Measurements from ENCODE around the gene ZNF451. TPM values are rescaled to one million over a fixed set of nuclear protein-coding genes. Genes with fewer than 3 reads are reported as not detected.

ZNF451 gene
- total and polyA plus RNA-seq, 2 donors (not counting 1 experiment from before 2014, with no cell fraction given): 25.9 to 86.3 TPM

DNA sequence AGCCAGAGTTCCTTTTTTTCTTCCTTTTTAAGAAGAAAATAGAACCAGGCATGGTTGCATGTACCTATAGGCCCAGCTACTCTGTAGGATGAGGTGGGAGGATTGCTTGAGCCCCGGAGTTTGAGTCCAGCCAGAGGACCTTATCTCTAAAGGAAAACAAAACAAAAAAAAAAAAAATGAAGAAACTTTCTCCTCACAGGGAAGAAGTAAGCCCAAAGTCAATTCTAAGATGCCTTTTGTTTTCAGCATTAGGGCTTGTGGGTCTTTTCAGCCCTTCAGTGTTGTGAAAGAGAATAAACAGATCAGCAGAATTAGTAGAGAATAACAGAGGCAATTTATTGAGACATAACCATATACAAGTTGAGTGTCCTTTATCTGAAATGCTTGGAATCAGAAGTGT is 26.8 kb downstream of the ZNF451 start:
- Histone ChIP-seq H3K4me2 (replicated peaks; ENCODE audit: low read depth, low read length, poor library complexity, severe bottlenecking) (no peak overlapping the region), H3K4me3 (ENCODE audit: control extremely low read depth in 1 of 5, extremely low read depth in 1 of 5, insufficient read depth in 1 of 5, low read depth in 2 of 5, low read length in 4 of 5) (no peak overlapping the region), H3K79me2 (ENCODE audit: control insufficient read depth, insufficient read depth, low read length) (peaks cover 61% of the 10 kb centered on the region), H3K4me1 (ENCODE audit: control insufficient read depth in 2 of 2, insufficient read depth in 2 of 2, low read length in 2 of 2) (no peaks in the 10 kb centered on the region), H2AFZ (ENCODE audit: insufficient read depth, low read depth, low read length, poor library complexity, severe bottlenecking) (no peak overlapping the region), H3K27me3 (replicated peaks in 1 of 4; ENCODE audit: control extremely low read depth in 1 of 4, control insufficient read depth in 3 of 4, insufficient read depth in 4 of 4, low read length in 3 of 4) (no peaks in the 10 kb centered on the region), H3K27ac (ENCODE audit: low read length in 2 of 2) (no peak overlapping the region), H4K20me1 (ENCODE audit: control insufficient read depth, insufficient read depth, low read length, poor library complexity, severe bottlenecking) (peaks cover 35% of the 10 kb centered on the region), H3K9ac (ENCODE audit: low read length) (no peak overlapping the region), H3K9me3 (ENCODE audit: control extremely low read depth in 1 of 3, control insufficient read depth in 2 of 3, insufficient read depth in 1 of 3, low read length in 2 of 3) (no peaks in the 10 kb centered on the region), H3K36me3 (replicated peaks in 1 of 2; ENCODE audit: control extremely low read depth in 1 of 2, control insufficient read depth in 1 of 2, extremely low read depth in 1 of 2, insufficient read depth in 2 of 2, low read length in 1 of 2) (peaks cover 0 to 2% of the 10 kb centered on the region in 2 experiments)
- intact Hi-C loops (cut with micrococcal nuclease): no loop called here
- DNase-seq (no peak), ATAC-seq (ENCODE audit: low read depth) (no peak)
- POLR2A ChIA-PET: no interaction called here
- Mint-ChIP-seq H3K4me1 (peaks cover 10% of the 10 kb centered on the region), H3K27ac (no peak overlapping the region), H3K4me3 (no peak overlapping the region), H3K27me3 (no peaks in the 10 kb centered on the region), H3K9me3 (ENCODE audit: insufficient read depth) (no peaks in the 10 kb centered on the region)
- no CpG with 5 or more reads among the region's 1 CpG for WGBS (ENCODE audit: insufficient coverage)
- no peak for TF ChIP-seq EZH2 (IDR thresholded peaks at IDR 0.05; ENCODE audit: borderline replicate concordance, insufficient read depth, low read depth, low read length, poor library complexity, severe bottlenecking)
- TF ChIP-seq CTCF (IDR thresholded peaks at IDR 0.05): no peak
- CTCF ChIA-PET: no interaction called here

DNA sequence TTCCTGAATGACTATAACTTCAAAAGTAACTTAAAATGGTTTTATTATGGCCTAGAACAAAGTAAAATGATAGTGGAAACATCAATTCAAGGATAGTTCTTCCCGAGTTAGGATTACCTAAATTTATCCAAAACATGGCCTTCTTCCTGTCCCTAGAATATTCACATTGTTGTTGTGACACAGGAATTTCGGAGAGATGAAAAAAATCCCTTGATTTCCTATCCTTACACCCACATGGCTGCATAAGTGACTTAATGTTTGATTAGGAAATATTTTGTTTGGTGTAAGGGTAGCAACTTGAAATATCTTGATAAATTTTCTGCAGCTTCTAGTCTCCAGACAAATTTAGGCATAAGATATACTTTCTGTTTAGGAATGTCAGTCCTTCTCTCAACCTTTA is 27.8 kb downstream of the ZNF451 start:
- Mint-ChIP-seq H3K4me1 (peaks cover 13% of the 10 kb centered on the region), H3K27me3 (no peaks in the 10 kb centered on the region), H3K27ac (no peak overlapping the region), H3K4me3 (no peak overlapping the region), H3K9me3 (ENCODE audit: insufficient read depth) (no peaks in the 10 kb centered on the region)
- Histone ChIP-seq H2AFZ (ENCODE audit: insufficient read depth, low read depth, low read length, poor library complexity, severe bottlenecking) (no peak overlapping the region), H3K9ac (ENCODE audit: low read length) (no peak overlapping the region), H3K79me2 (ENCODE audit: control insufficient read depth, insufficient read depth, low read length) (peaks cover 52% of the 10 kb centered on the region), H3K27me3 (replicated peaks in 1 of 4; ENCODE audit: control extremely low read depth in 1 of 4, control insufficient read depth in 3 of 4, insufficient read depth in 4 of 4, low read length in 3 of 4) (no peaks in the 10 kb centered on the region), H3K4me3 (ENCODE audit: control extremely low read depth in 1 of 5, extremely low read depth in 1 of 5, insufficient read depth in 1 of 5, low read depth in 2 of 5, low read length in 4 of 5) (no peak overlapping the region), H3K36me3 (replicated peaks in 1 of 2; ENCODE audit: control extremely low read depth in 1 of 2, control insufficient read depth in 1 of 2, extremely low read depth in 1 of 2, insufficient read depth in 2 of 2, low read length in 1 of 2) (peaks cover 0 to 5% of the 10 kb centered on the region in 2 experiments), H3K4me2 (replicated peaks; ENCODE audit: low read depth, low read length, poor library complexity, severe bottlenecking) (no peak overlapping the region), H3K4me1 (ENCODE audit: control insufficient read depth in 2 of 2, insufficient read depth in 2 of 2, low read length in 2 of 2) (no peaks in the 10 kb centered on the region), H3K27ac (ENCODE audit: low read length in 2 of 2) (no peak overlapping the region), H4K20me1 (ENCODE audit: control insufficient read depth, insufficient read depth, low read length, poor library complexity, severe bottlenecking) (peaks cover 34% of the 10 kb centered on the region), H3K9me3 (ENCODE audit: control extremely low read depth in 1 of 3, control insufficient read depth in 2 of 3, insufficient read depth in 1 of 3, low read length in 2 of 3) (peaks cover 0 to 3% (median 0%) of the 10 kb centered on the region in 3 donors)
- no peak for TF ChIP-seq EZH2 (IDR thresholded peaks at IDR 0.05; ENCODE audit: borderline replicate concordance, insufficient read depth, low read depth, low read length, poor library complexity, severe bottlenecking)
- no peak for TF ChIP-seq CTCF (IDR thresholded peaks at IDR 0.05)
- intact Hi-C loops (cut with micrococcal nuclease): no loop called here
- ChIA-PET CTCF (no interaction called here), POLR2A (no interaction called here)
- ATAC-seq (ENCODE audit: low read depth) (no peak), DNase-seq (no peak)
- no CpG with 5 or more reads among the region's 2 CpGs for WGBS (ENCODE audit: insufficient coverage)

Data from B cell (primary cell).